Stimulated activated effector memory CD8-positive, alpha-beta T cell treated with anti-CD3 and anti-CD28 coated beads, Interleukin-12 subunit alpha, Interleukin-12 subunit beta, amount 100 ng/mL, for 72 hours (primary cell): ENCODE results near the gene TFCP2.

ENCODE experiments used
- ATAC-seq: fragments of 150-1000 bp; cut with Tn5 transposase; 2 replicates; pipeline ENCODE4 v1.10.0; 2021
- DNase-seq, 2 donors: peaks; one replicate each; pipeline ENCODE4 v3.0.0; 2021 to 2022; ENCODE audit warnings: low spot score in 2 of 2
- H3K27ac Mint-ChIP-seq: one replicate; pipeline ENCODE4 v1.8.0; 2022; ENCODE audit warnings: mild to moderate bottlenecking, mixed read lengths
- H3K36me3 Mint-ChIP-seq: one replicate; pipeline ENCODE4 v1.8.0; 2022; ENCODE audit warnings: mild to moderate bottlenecking, mixed read lengths
- H3K4me1 Mint-ChIP-seq: one replicate; pipeline ENCODE4 v1.8.0; 2022; ENCODE audit warnings: mixed read lengths
- H3K4me3 Mint-ChIP-seq: one replicate; pipeline ENCODE4 v1.8.0; 2022; ENCODE audit warnings: mild to moderate bottlenecking, mixed read lengths
- H3K9me3 Mint-ChIP-seq: one replicate; pipeline ENCODE4 v1.8.0; 2022; ENCODE audit warnings: mixed read lengths

TFCP2 gene

GRCh38 chr12:51200806-51201205 is 27.9 kb upstream of the TFCP2 start:
- no peaks in the 10 kb centered on the region for H3K9me3 Mint-ChIP-seq
- ATAC-seq, result no peak
- no peak overlapping the region for H3K27ac Mint-ChIP-seq
- H3K4me1 Mint-ChIP-seq, result no peaks in the 10 kb centered on the region
- no peak overlapping the region for H3K4me3 Mint-ChIP-seq
- DNase-seq, result no peak
- H3K36me3 Mint-ChIP-seq, result no peaks in the 10 kb centered on the region

GRCh38 chr12:51200156-51200555 is 27.2 kb upstream of the TFCP2 start:
- H3K9me3 Mint-ChIP-seq, result no peaks in the 10 kb centered on the region
- H3K4me1 Mint-ChIP-seq, result no peaks in the 10 kb centered on the region
- no peaks in the 10 kb centered on the region for H3K36me3 Mint-ChIP-seq
- no peak overlapping the region for H3K27ac Mint-ChIP-seq
- no peak overlapping the region for H3K4me3 Mint-ChIP-seq
- ATAC-seq (no peak), DNase-seq (no peak)

GRCh38 chr12:51199366-51199945 is 26.5 kb upstream of the TFCP2 start:
- Mint-ChIP-seq H3K4me1 (no peaks in the 10 kb centered on the region), H3K4me3 (no peak overlapping the region), H3K27ac (no peak overlapping the region), H3K36me3 (no peaks in the 10 kb centered on the region), H3K9me3 (no peaks in the 10 kb centered on the region)
- no peak for ATAC-seq
- no peak for DNase-seq

GRCh38 chr12:51198568-51199365 is 25.8 kb upstream of the TFCP2 start:
- Mint-ChIP-seq H3K27ac (peak overlapping the region; percentile 32), H3K36me3 (no peaks in the 10 kb centered on the region), H3K4me3 (no peak overlapping the region), H3K4me1 (no peaks in the 10 kb centered on the region), H3K9me3 (no peaks in the 10 kb centered on the region)
- no peak for ATAC-seq
- no peak for DNase-seq

- ATAC-seq (no peak), DNase-seq (no peak)
- Mint-ChIP-seq H3K9me3 (no peaks in the 10 kb centered on the region), H3K27ac (peak overlapping the region; percentile 32), H3K4me3 (no peak overlapping the region), H3K4me1 (no peaks in the 10 kb centered on the region), H3K36me3 (no peaks in the 10 kb centered on the region)
Observed at GRCh38 chr12:51197736-51198567, 25.0 kb upstream of the TFCP2 start.

GRCh38 chr12:51196547-51196946 is 23.6 kb upstream of the TFCP2 start:
- Mint-ChIP-seq H3K4me1 (no peaks in the 10 kb centered on the region), H3K4me3 (no peak overlapping the region), H3K9me3 (no peaks in the 10 kb centered on the region), H3K36me3 (no peaks in the 10 kb centered on the region), H3K27ac (no peak overlapping the region)
- ATAC-seq (no peak), DNase-seq (no peak)

DNA sequence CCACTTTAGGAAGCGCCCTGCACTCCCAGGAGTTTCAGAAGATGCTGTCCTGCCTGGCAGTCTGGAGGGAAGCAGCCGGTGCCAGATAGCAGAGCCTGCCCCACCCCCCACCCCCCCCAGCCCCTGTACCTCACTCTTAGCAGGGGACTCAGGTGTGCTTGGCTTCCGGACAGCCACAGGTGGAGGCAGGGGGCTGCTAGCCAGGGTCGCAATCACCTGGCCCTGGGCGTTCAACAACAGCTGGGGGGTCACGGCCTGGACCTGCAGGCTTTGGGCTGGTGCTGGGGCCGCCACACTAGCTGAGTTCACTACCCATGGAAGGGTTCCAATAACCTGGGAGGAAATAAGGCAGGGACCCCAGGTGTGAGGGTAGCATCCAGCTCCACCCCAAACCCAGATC is 22.9 kb upstream of the TFCP2 start:
- ATAC-seq, result no peak

GRCh38 chr12:51192284-51192671 is 19.3 kb upstream of the TFCP2 start:
- no peak for DNase-seq
- H3K4me3 Mint-ChIP-seq, result no peak overlapping the region
- no peaks in the 10 kb centered on the region for H3K9me3 Mint-ChIP-seq
- no peak overlapping the region for H3K27ac Mint-ChIP-seq
- H3K36me3 Mint-ChIP-seq, result no peaks in the 10 kb centered on the region
- peaks cover 5% of the 10 kb centered on the region for H3K4me1 Mint-ChIP-seq
- no peak for ATAC-seq

More for the DNA sequence above, 22.9 kb upstream of the TFCP2 start:
- Mint-ChIP-seq H3K4me1 (no peaks in the 10 kb centered on the region), H3K4me3 (no peak overlapping the region), H3K36me3 (no peaks in the 10 kb centered on the region), H3K9me3 (no peaks in the 10 kb centered on the region), H3K27ac (no peak overlapping the region)
- DNase-seq, result no peak

- no peak overlapping the region for H3K4me3 Mint-ChIP-seq
- no peaks in the 10 kb centered on the region for H3K9me3 Mint-ChIP-seq
- H3K36me3 Mint-ChIP-seq, result no peaks in the 10 kb centered on the region
- no peak for ATAC-seq
- no peak overlapping the region for H3K27ac Mint-ChIP-seq
- DNase-seq, result no peak
- H3K4me1 Mint-ChIP-seq, result peaks cover 5% of the 10 kb centered on the region
Observed at GRCh38 chr12:51191516-51192283, 18.8 kb upstream of the TFCP2 start.

DNA sequence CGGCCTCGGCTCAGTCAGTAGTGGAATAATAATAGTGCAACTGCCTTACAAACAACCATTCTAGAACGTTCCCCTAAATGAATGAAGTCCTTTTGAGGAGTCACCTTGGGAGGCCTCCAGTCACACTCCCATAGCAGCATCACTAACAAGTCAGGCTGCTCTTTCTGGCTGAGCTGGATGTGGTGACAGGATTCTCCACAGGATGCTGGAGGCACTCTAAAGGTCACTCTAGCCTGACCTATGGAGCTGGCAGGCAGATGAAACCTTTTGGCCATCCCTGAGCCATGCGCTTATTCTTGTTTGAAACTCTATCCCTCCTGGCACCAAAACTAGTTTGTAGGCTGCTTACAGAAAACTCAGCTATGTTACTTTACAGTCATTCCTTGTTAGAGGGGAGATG is 17.9 kb upstream of the TFCP2 start:
- no peak for ATAC-seq
- no peak overlapping the region for H3K27ac Mint-ChIP-seq
- peaks cover 5% of the 10 kb centered on the region for H3K4me1 Mint-ChIP-seq
- no peak for DNase-seq
- H3K36me3 Mint-ChIP-seq, result no peaks in the 10 kb centered on the region
- no peak overlapping the region for H3K4me3 Mint-ChIP-seq
- no peaks in the 10 kb centered on the region for H3K9me3 Mint-ChIP-seq

DNA sequence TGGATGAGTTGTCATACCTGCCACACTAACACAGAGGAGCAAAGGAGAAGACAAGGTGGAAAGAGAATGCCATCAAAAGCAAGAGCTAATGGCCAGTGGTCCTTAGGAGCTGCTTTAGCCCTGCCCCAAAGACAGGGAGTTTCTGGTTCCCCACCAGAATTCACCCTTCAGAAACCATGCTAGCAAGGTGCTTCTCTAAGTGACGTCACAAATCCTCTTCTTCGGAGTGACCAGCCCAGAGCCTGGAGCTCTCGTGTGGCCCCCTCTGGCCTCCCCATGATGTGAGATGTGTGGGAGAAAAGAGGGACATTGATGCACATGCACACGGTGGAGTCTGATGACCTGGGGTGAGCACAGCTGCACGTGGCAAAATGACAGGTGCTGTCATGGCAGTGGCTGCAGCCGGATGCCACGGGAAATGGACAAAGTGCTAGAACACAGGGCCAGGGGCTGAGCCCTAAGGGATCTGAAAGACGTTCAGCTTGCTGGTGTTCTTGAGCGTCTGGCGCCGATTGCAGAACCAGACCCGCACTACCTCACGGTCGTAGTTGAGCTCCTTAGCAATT is 16.9 kb upstream of the TFCP2 start:
- DNase-seq (no peak), ATAC-seq (no peak)
- Mint-ChIP-seq H3K36me3 (no peaks in the 10 kb centered on the region), H3K9me3 (no peaks in the 10 kb centered on the region), H3K4me3 (no peak overlapping the region), H3K4me1 (peaks cover 5% of the 10 kb centered on the region), H3K27ac (no peak overlapping the region)

DNA sequence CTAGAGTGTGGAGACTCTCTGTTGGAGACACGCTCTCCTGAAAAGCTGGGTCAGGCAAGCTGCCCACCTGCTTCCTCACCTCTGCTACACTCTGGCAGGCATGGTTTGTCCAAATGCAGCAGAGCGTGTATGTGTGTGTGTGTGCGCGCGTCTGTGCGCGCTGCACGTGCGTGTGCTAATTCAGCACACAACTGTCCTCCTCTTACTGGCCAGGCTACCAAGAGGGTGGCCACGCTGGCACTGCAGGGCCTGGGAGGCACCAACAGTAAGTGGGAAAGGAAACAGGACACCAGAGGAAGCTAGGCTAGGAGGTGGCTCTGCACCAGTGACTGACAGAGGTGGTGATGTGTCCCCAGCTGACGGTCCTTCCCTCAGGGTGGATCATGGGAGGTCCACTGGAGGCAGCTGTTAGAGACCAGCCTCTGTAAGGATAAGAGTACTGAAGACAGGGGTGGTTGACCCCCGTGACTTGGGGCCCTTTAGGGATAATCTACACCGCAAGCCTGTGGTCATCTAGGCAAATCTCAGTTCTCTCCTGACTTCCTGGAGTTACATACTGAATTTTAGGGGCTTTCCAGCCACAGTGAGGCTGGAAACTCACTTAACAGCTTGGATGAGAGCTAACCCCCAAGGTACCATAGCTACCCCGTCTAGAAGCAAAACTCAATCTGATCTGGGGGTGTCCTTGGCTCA is 15.6 kb upstream of the TFCP2 start:
- ATAC-seq (peak; percentile 27), DNase-seq (no peak)
- H3K9me3 Mint-ChIP-seq, result no peaks in the 10 kb centered on the region
- no peak overlapping the region for H3K4me3 Mint-ChIP-seq
- H3K36me3 Mint-ChIP-seq, result no peaks in the 10 kb centered on the region
- peaks cover 5% of the 10 kb centered on the region for H3K4me1 Mint-ChIP-seq
- peak overlapping the region; percentile 56 for H3K27ac Mint-ChIP-seq

- Mint-ChIP-seq H3K27ac (no peak overlapping the region), H3K36me3 (no peaks in the 10 kb centered on the region), H3K4me1 (peaks cover 5% of the 10 kb centered on the region), H3K4me3 (no peak overlapping the region), H3K9me3 (no peaks in the 10 kb centered on the region)
- ATAC-seq (no peak), DNase-seq (no peak)
Observed at GRCh38 chr12:51187370-51187987, 14.5 kb upstream of the TFCP2 start.

DNA sequence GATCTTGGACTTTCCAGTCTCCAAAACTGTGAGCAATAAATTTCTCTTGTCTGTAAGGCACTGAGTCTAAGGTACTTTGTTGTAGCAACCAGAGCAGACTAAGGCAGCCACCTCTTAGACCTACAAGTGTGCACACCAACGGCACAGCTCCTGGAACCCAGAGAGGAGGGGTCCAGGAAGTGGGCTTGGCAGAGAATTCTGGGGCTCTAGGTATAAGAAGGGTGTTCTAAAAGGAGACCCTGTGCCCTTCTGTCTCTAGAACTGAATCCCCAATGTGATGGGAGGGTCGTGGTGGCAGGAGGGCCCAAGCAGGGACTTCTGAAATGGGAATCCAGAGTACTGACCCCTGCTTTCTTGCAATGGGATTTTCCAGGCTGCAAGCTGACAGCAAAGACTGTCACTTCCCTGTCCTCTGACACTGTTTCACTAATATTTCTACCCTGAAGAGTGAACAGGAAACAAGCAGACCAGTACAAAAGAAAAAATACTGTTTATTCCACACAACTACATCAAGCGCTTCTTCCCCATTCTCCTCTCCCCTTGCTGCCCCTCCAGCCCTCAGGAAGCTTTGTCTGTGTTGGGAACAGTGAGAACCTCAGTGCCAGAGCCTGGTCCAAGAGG is 13.6 kb upstream of the TFCP2 start:
- Mint-ChIP-seq H3K9me3 (no peaks in the 10 kb centered on the region), H3K4me3 (no peak overlapping the region), H3K36me3 (no peaks in the 10 kb centered on the region), H3K4me1 (peaks cover 5% of the 10 kb centered on the region), H3K27ac (no peak overlapping the region)
- no peak for ATAC-seq
- no peak for DNase-seq
